ENCODE data around the gene ELANE. TPM values are rescaled to one million over a fixed set of nuclear protein-coding genes. Genes with fewer than 3 reads are reported as not detected.

The ELANE gene
- total and polyA plus RNA-seq, 7 donors = 0.64 to 3.6 (median 1.8) TPM; not detected in 3

GRCh38 chr19:903266-903797 is 51.2 kb downstream of the ELANE start:
- peaks cover 0 to 27% (median 13%) of the 10 kb centered on the region in 4 donors for H3K36me3 ChIP-seq
- no peak overlapping the region for H3K27ac ChIP-seq
- DNase-seq = no peak
- no peaks in the 10 kb centered on the region for H3K27me3 ChIP-seq
- 76 to 79% methylated on average over 32 of the region's 32 CpGs for WGBS, 2 donors
- H3K4me1 ChIP-seq = no peaks in the 10 kb centered on the region
- no peaks in the 10 kb centered on the region for H3K9me3 ChIP-seq
- TF ChIP-seq CTCF (IDR thresholded peaks at IDR 0.05) = no peak
- TF ChIP-seq POLR2AphosphoS5 (IDR thresholded peaks at IDR 0.05) = no peak
- no peak for TF ChIP-seq POLR2A (IDR thresholded peaks at IDR 0.05)
- no peak for TF ChIP-seq EP300 (IDR thresholded peaks at IDR 0.05)
- no peak overlapping the region for H3K4me3 ChIP-seq
- intact Hi-C loops (cut with DNase I) = no loop called here

- no peak for TF ChIP-seq POLR2A (IDR thresholded peaks at IDR 0.05)
- TF ChIP-seq EP300 (IDR thresholded peaks at IDR 0.05) = no peak
- TF ChIP-seq CTCF (IDR thresholded peaks at IDR 0.05) = no peak
- no peak for TF ChIP-seq POLR2AphosphoS5 (IDR thresholded peaks at IDR 0.05)
- intact Hi-C loops (cut with DNase I) = no loop called here
- Histone ChIP-seq H3K36me3 (peaks cover 0 to 21% (median 4%) of the 10 kb centered on the region in 4 donors), H3K4me3 (no peak overlapping the region), H3K27me3 (no peaks in the 10 kb centered on the region), H3K27ac (no peak overlapping the region), H3K9me3 (no peaks in the 10 kb centered on the region), H3K4me1 (peaks cover 0 to 4% (median 0%) of the 10 kb centered on the region in 4 donors)
- DNase-seq = no peak
- 81 to 91% methylated on average over 8 of the region's 8 CpGs for WGBS, 2 donors
Measured at GRCh38 chr19:904545-904944, 52.4 kb downstream of the ELANE start.

Small RNAs within 50 kb of the gene (small RNA-seq; reads per million reads assigned to genes)
- gene MIR3187 (0 reads per million in 3 donors), gene RNU6-9 (0 to 0.60 (median 0) reads per million in 3 donors)

Other genes with a start within 250 kb of the ELANE start
- 10 to 100 TPM; 18.2 to 26.3 (median 22.3) TPM for gene POLRMT, start 218.8 kb upstream of the ELANE start, total RNA-seq
- 10 to 100 TPM; 16.8 to 63.0 (median 30.3) TPM for gene POLRMT, start 218.8 kb upstream of the ELANE start, polyA plus RNA-seq
- 1 to 10 TPM in 1 of 4 donors, under 1 TPM in 1, not detected in 2; 0.99 to 1.7 TPM for gene FGF22, start 212.4 kb upstream of the ELANE start, total RNA-seq
- gene FGF22, start 212.4 kb upstream of the ELANE start, polyA plus RNA-seq = under 1 TPM in 1 of 3 donors, not detected in 2; 0.20 TPM
- gene RNF126, start 189.1 kb upstream of the ELANE start, total RNA-seq = 10 to 100 TPM; 39.2 to 57.1 (median 55.5) TPM
- gene RNF126, start 189.1 kb upstream of the ELANE start, polyA plus RNA-seq = 10 to 100 TPM; 33.5 to 58.8 (median 35.4) TPM
- gene FSTL3, start 175.9 kb upstream of the ELANE start, total RNA-seq = 100 to 1,000 TPM in 2 of 4 donors, 10 to 100 TPM in 2; 35.7 to 118 (median 107) TPM
- gene FSTL3, start 175.9 kb upstream of the ELANE start, polyA plus RNA-seq = 10 to 100 TPM in 1 of 3 donors, 1 to 10 TPM in 2; 1.6 to 17.8 (median 6.0) TPM
- gene PRSS57, start 156.9 kb upstream of the ELANE start, total RNA-seq = not detected
- gene PRSS57, start 156.9 kb upstream of the ELANE start, polyA plus RNA-seq = under 1 TPM in 1 of 3 donors, not detected in 2; 0.15 TPM
- gene PALM, start 143.4 kb upstream of the ELANE start, total RNA-seq = 10 to 100 TPM; 30.4 to 91.4 (median 35.9) TPM
- gene PALM, start 143.4 kb upstream of the ELANE start, polyA plus RNA-seq = 10 to 100 TPM in 2 of 3 donors, 1 to 10 TPM in 1; 3.0 to 21.0 (median 12.5) TPM
- gene MISP, start 101.2 kb upstream of the ELANE start, total RNA-seq = under 1 TPM in 1 of 4 donors, not detected in 3; 0.36 TPM
- 100 to 1,000 TPM; 266 to 456 (median 311) TPM for gene MISP, start 101.2 kb upstream of the ELANE start, polyA plus RNA-seq
- 10 to 100 TPM; 53.8 to 94.5 (median 71.7) TPM for gene PTBP1, start 54.9 kb upstream of the ELANE start, total RNA-seq
- gene PTBP1, start 54.9 kb upstream of the ELANE start, polyA plus RNA-seq = 100 to 1,000 TPM in 2 of 3 donors, 10 to 100 TPM in 1; 78.7 to 154 (median 101) TPM
- not detected for gene PLPPR3, start 30.3 kb upstream of the ELANE start, total RNA-seq
- gene PLPPR3, start 30.3 kb upstream of the ELANE start, polyA plus RNA-seq = under 1 TPM in 1 of 3 donors, not detected in 2; 0.07 TPM
- 1 to 10 TPM in 1 of 4 donors, under 1 TPM in 1, not detected in 2; 0.36 to 1.1 TPM for gene AZU1, start 24.5 kb upstream of the ELANE start, total RNA-seq
- gene AZU1, start 24.5 kb upstream of the ELANE start, polyA plus RNA-seq = under 1 TPM in 1 of 3 donors, not detected in 2; 0.03 TPM
- not detected for gene PRTN3, start 11.3 kb upstream of the ELANE start, total RNA-seq
- not detected for gene PRTN3, start 11.3 kb upstream of the ELANE start, polyA plus RNA-seq
- 100 to 1,000 TPM; 131 to 830 (median 457) TPM for gene CFD, start 7.4 kb downstream of the ELANE start, total RNA-seq
- gene CFD, start 7.4 kb downstream of the ELANE start, polyA plus RNA-seq = 100 to 1,000 TPM in 2 of 3 donors, 10 to 100 TPM in 1; 29.1 to 329 (median 101) TPM
- gene MED16, start 40.9 kb downstream of the ELANE start, total RNA-seq = 10 to 100 TPM; 22.4 to 33.2 (median 25.6) TPM
- gene MED16, start 40.9 kb downstream of the ELANE start, polyA plus RNA-seq = 10 to 100 TPM; 36.1 to 62.5 (median 51.7) TPM
- gene RNU6-9, start 41.2 kb downstream of the ELANE start, total RNA-seq = not detected
- not detected for gene RNU6-9, start 41.2 kb downstream of the ELANE start, polyA plus RNA-seq
- gene R3HDM4, start 60.9 kb downstream of the ELANE start, total RNA-seq = 10 to 100 TPM; 21.4 to 37.2 (median 27.7) TPM
- 10 to 100 TPM; 30.5 to 85.3 (median 33.0) TPM for gene R3HDM4, start 60.9 kb downstream of the ELANE start, polyA plus RNA-seq
- gene KISS1R, start 65.0 kb downstream of the ELANE start, total RNA-seq = not detected
- gene KISS1R, start 65.0 kb downstream of the ELANE start, polyA plus RNA-seq = under 1 TPM in 1 of 3 donors, not detected in 2; 0.13 TPM
- 10 to 100 TPM in 1 of 4 donors, 1 to 10 TPM in 3; 3.1 to 11.6 (median 4.3) TPM for gene ARID3A, start 73.7 kb downstream of the ELANE start, total RNA-seq
- 1 to 10 TPM; 1.4 to 6.0 (median 1.8) TPM for gene ARID3A, start 73.7 kb downstream of the ELANE start, polyA plus RNA-seq
- 10 to 100 TPM; 14.3 to 33.1 (median 30.4) TPM for gene WDR18, start 132.0 kb downstream of the ELANE start, total RNA-seq
- gene WDR18, start 132.0 kb downstream of the ELANE start, polyA plus RNA-seq = 10 to 100 TPM; 22.4 to 65.8 (median 43.8) TPM
- under 1 TPM in 1 of 4 donors, not detected in 3; 0.14 TPM for gene GRIN3B, start 148.1 kb downstream of the ELANE start, total RNA-seq
- gene GRIN3B, start 148.1 kb downstream of the ELANE start, polyA plus RNA-seq = under 1 TPM in 1 of 3 donors, not detected in 2; 0.04 TPM
- 100 to 1,000 TPM in 2 of 4 donors, 10 to 100 TPM in 2; 85.6 to 174 (median 126) TPM for gene TMEM259, start 168.8 kb downstream of the ELANE start, total RNA-seq
- gene TMEM259, start 168.8 kb downstream of the ELANE start, polyA plus RNA-seq = 100 to 1,000 TPM in 1 of 3 donors, 10 to 100 TPM in 2; 19.2 to 232 (median 25.9) TPM
- not detected for gene RNU6-2, start 169.2 kb downstream of the ELANE start, total RNA-seq
- gene RNU6-2, start 169.2 kb downstream of the ELANE start, polyA plus RNA-seq = not detected
- 10 to 100 TPM; 25.5 to 59.0 (median 36.3) TPM for gene CNN2, start 174.3 kb downstream of the ELANE start, total RNA-seq
- gene CNN2, start 174.3 kb downstream of the ELANE start, polyA plus RNA-seq = 100 to 1,000 TPM in 1 of 3 donors, 10 to 100 TPM in 2; 48.0 to 115 (median 53.9) TPM
- gene ABCA7, start 187.8 kb downstream of the ELANE start, total RNA-seq = 10 to 100 TPM in 2 of 4 donors, 1 to 10 TPM in 2; 3.8 to 20.5 (median 10.9) TPM
- gene ABCA7, start 187.8 kb downstream of the ELANE start, polyA plus RNA-seq = 10 to 100 TPM in 1 of 3 donors, 1 to 10 TPM in 2; 1.8 to 25.1 (median 9.9) TPM
- 10 to 100 TPM; 12.8 to 21.6 (median 18.2) TPM for gene ARHGAP45, start 214.9 kb downstream of the ELANE start, total RNA-seq
- gene ARHGAP45, start 214.9 kb downstream of the ELANE start, polyA plus RNA-seq = 100 to 1,000 TPM in 1 of 3 donors, 10 to 100 TPM in 2; 38.6 to 103 (median 39.0) TPM
- gene POLR2E, start 243.1 kb downstream of the ELANE start, total RNA-seq = 100 to 1,000 TPM in 2 of 4 donors, 10 to 100 TPM in 2; 82.0 to 203 (median 104) TPM
- 100 to 1,000 TPM; 124 to 175 (median 133) TPM for gene POLR2E, start 243.1 kb downstream of the ELANE start, polyA plus RNA-seq

All from sigmoid colon (tissue), 7 donors.